Measurements from ENCODE around the gene PPP1CA.

Gene PPP1CA

GRCh38 chr11:67372321-67372992, 29.2 kb downstream of the PPP1CA start:
- peaks cover 45% of the 10 kb centered on the region for H3K27me3 ChIP-seq (ENCODE audit: control insufficient read depth, insufficient read depth, low read length)

DNA sequence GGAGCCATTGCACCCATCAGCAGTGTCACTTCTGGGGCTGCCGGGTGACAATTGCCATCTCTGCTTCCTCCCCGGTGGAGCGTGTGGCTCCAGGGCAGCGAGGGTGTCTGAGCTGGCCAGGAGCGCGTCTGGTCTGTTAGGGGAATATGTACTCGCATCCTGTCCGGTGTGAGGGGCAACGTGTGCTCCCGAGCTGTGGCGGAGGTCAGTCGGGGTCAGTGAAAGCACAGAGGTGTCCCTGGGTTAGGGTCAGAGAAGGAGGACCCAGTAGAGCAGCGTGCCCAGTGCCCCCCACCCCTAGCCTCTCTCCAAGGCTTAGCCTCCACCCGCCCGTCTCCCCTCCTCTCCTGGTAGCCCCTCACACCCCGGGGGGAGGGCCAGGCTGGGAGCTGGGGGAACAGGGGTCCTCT, 29.7 kb downstream of the PPP1CA start:
- H3K9ac ChIP-seq (ENCODE audit: low read depth, low read length), result no peak overlapping the region
- peaks cover 39% of the 10 kb centered on the region for H3K27me3 ChIP-seq (ENCODE audit: control insufficient read depth, insufficient read depth, low read length)
- no peaks in the 10 kb centered on the region for H3K36me3 ChIP-seq (ENCODE audit: control insufficient read depth, insufficient read depth, low read length)
- peaks cover 29% of the 10 kb centered on the region for H3K4me1 ChIP-seq (ENCODE audit: control insufficient read depth, insufficient read depth, low read length)
- peak overlapping the region; percentile 59 for H3K4me3 ChIP-seq (ENCODE audit: low read depth, low read length)
- H3K9me3 ChIP-seq (ENCODE audit: control insufficient read depth, insufficient read depth, low read length), result no peaks in the 10 kb centered on the region

More at GRCh38 chr11:67372321-67372992, 29.2 kb downstream of the PPP1CA start:
- peaks cover 30% of the 10 kb centered on the region for H3K4me1 ChIP-seq (ENCODE audit: control insufficient read depth, insufficient read depth, low read length)
- no peaks in the 10 kb centered on the region for H3K9me3 ChIP-seq (ENCODE audit: control insufficient read depth, insufficient read depth, low read length)
- no peaks in the 10 kb centered on the region for H3K36me3 ChIP-seq (ENCODE audit: control insufficient read depth, insufficient read depth, low read length)
- H3K4me3 ChIP-seq (ENCODE audit: low read depth, low read length), result peak overlapping the region; percentile 59
- no peak overlapping the region for H3K9ac ChIP-seq (ENCODE audit: low read depth, low read length)

DNA sequence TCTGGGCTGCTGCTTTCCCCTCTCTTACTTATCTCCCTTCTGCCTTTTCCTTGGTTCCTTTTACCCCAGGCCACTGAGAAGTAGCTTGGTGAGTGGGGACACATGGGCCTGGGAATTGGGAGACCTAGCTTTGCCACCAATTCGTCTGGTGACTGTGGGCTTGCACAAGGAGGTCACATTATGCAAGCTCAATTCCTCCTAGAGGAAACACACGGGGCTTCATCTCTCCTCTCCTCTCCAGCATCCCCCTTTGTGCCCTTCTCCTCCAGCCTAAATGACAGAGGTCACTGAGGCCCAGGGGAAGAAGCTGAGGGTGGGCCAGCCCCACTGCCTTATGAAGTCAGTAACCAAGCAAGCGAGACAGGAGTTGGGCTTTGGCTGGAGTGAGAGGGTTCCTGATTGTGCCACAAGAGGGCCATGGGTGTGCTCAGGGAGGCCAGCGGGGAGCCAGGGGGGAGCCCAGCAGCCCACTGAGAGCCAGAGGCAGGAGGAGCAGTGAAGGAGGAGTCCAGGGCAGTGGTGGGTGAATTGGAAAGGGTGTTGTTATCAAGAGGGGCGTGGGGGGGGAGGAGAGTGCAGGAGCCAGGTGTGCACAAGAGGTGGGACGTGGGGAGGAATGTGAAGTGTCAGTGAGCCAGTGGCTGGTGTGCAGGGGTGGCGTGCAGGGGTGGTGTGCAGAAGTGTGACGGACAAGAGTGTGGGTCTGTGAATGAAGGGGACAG, 30.3 kb downstream of the PPP1CA start:
- peaks cover 24% of the 10 kb centered on the region for H3K4me1 ChIP-seq (ENCODE audit: control insufficient read depth, insufficient read depth, low read length)
- H3K27me3 ChIP-seq (ENCODE audit: control insufficient read depth, insufficient read depth, low read length), result peaks cover 33% of the 10 kb centered on the region
- no peak overlapping the region for H3K9ac ChIP-seq (ENCODE audit: low read depth, low read length)
- H3K9me3 ChIP-seq (ENCODE audit: control insufficient read depth, insufficient read depth, low read length), result no peaks in the 10 kb centered on the region
- H3K4me3 ChIP-seq (ENCODE audit: low read depth, low read length), result peak overlapping the region; percentile 59
- H3K36me3 ChIP-seq (ENCODE audit: control insufficient read depth, insufficient read depth, low read length), result no peaks in the 10 kb centered on the region

- peaks cover 31% of the 10 kb centered on the region for H3K27me3 ChIP-seq (ENCODE audit: control insufficient read depth, insufficient read depth, low read length)
- H3K36me3 ChIP-seq (ENCODE audit: control insufficient read depth, insufficient read depth, low read length), result no peaks in the 10 kb centered on the region
- H3K4me3 ChIP-seq (ENCODE audit: low read depth, low read length), result peak overlapping the region; percentile 8
- no peaks in the 10 kb centered on the region for H3K9me3 ChIP-seq (ENCODE audit: control insufficient read depth, insufficient read depth, low read length)
- no peak overlapping the region for H3K9ac ChIP-seq (ENCODE audit: low read depth, low read length)
- peaks cover 23% of the 10 kb centered on the region for H3K4me1 ChIP-seq (ENCODE audit: control insufficient read depth, insufficient read depth, low read length)
These were observed 31.1 kb downstream of the PPP1CA start for GRCh38 chr11:67370351-67371076.

GRCh38 chr11:67369801-67370284, 31.8 kb downstream of the PPP1CA start:
- Histone ChIP-seq H3K4me3 (ENCODE audit: low read depth, low read length) (peak overlapping the region; percentile 26), H3K9ac (ENCODE audit: low read depth, low read length) (no peak overlapping the region), H3K4me1 (ENCODE audit: control insufficient read depth, insufficient read depth, low read length) (peaks cover 23% of the 10 kb centered on the region), H3K36me3 (ENCODE audit: control insufficient read depth, insufficient read depth, low read length) (peaks cover 3% of the 10 kb centered on the region), H3K9me3 (ENCODE audit: control insufficient read depth, insufficient read depth, low read length) (no peaks in the 10 kb centered on the region), H3K27me3 (ENCODE audit: control insufficient read depth, insufficient read depth, low read length) (peaks cover 30% of the 10 kb centered on the region)

GRCh38 chr11:67369275-67369674, 32.4 kb downstream of the PPP1CA start:
- Histone ChIP-seq H3K4me1 (ENCODE audit: control insufficient read depth, insufficient read depth, low read length) (peaks cover 17% of the 10 kb centered on the region), H3K4me3 (ENCODE audit: low read depth, low read length) (no peak overlapping the region), H3K36me3 (ENCODE audit: control insufficient read depth, insufficient read depth, low read length) (peaks cover 3% of the 10 kb centered on the region), H3K9ac (ENCODE audit: low read depth, low read length) (no peak overlapping the region), H3K27me3 (ENCODE audit: control insufficient read depth, insufficient read depth, low read length) (peaks cover 28% of the 10 kb centered on the region), H3K9me3 (ENCODE audit: control insufficient read depth, insufficient read depth, low read length) (no peaks in the 10 kb centered on the region)

GRCh38 chr11:67368621-67369020, 33.0 kb downstream of the PPP1CA start:
- H3K27me3 ChIP-seq (ENCODE audit: control insufficient read depth, insufficient read depth, low read length), result peaks cover 28% of the 10 kb centered on the region
- peaks cover 17% of the 10 kb centered on the region for H3K4me1 ChIP-seq (ENCODE audit: control insufficient read depth, insufficient read depth, low read length)
- H3K9ac ChIP-seq (ENCODE audit: low read depth, low read length), result no peak overlapping the region
- no peaks in the 10 kb centered on the region for H3K9me3 ChIP-seq (ENCODE audit: control insufficient read depth, insufficient read depth, low read length)
- no peak overlapping the region for H3K4me3 ChIP-seq (ENCODE audit: low read depth, low read length)
- H3K36me3 ChIP-seq (ENCODE audit: control insufficient read depth, insufficient read depth, low read length), result peaks cover 3% of the 10 kb centered on the region

- H3K9ac ChIP-seq (ENCODE audit: low read depth, low read length), result no peak overlapping the region
- H3K9me3 ChIP-seq (ENCODE audit: control insufficient read depth, insufficient read depth, low read length), result no peaks in the 10 kb centered on the region
- peaks cover 28% of the 10 kb centered on the region for H3K27me3 ChIP-seq (ENCODE audit: control insufficient read depth, insufficient read depth, low read length)
- peaks cover 3% of the 10 kb centered on the region for H3K36me3 ChIP-seq (ENCODE audit: control insufficient read depth, insufficient read depth, low read length)
- no peak overlapping the region for H3K4me3 ChIP-seq (ENCODE audit: low read depth, low read length)
- H3K4me1 ChIP-seq (ENCODE audit: control insufficient read depth, insufficient read depth, low read length), result peaks cover 17% of the 10 kb centered on the region
These were observed 33.9 kb downstream of the PPP1CA start for GRCh38 chr11:67367761-67368227.

DNA sequence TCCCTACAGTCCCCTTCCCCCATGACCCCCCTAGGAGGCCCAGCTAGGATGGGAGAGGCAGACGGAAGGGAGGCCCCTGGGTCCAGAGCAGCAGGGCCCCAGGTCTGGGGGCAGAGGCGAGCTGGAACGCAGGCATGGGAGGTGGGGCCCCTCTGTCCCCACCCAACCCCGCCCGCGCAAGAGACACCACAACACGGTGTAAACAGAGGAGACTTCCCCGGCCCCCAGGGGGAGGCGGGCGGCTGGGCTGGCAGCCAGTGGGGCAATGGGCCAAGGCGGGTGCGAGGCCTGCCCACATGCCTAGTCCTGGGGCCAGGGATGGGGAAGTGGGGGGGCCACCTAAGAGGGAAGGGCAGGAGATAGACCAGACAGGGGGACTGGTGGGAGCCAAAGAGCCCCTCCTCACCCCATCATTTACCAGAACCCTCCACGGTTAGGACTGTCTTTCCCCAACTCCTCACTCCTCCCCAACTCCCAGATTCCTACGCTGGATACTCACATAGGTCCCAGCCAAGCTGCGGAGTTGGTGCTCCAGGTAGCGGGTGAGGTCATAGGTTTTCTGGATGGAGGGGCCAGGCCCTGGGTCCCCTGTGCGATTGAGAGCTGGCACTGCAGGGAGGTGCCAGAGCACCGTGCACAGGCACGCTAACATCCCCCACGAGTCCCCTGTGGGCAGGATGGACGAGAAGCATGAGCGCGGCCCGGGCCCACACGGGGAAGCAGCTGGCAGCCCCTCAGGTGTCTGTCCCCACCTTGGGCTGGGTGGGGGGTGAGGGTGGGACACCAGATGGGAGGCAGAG, 34.5 kb downstream of the PPP1CA start:
- no peak overlapping the region for H3K9ac ChIP-seq (ENCODE audit: low read depth, low read length)
- peaks cover 17% of the 10 kb centered on the region for H3K4me1 ChIP-seq (ENCODE audit: control insufficient read depth, insufficient read depth, low read length)
- H3K36me3 ChIP-seq (ENCODE audit: control insufficient read depth, insufficient read depth, low read length), result peaks cover 3% of the 10 kb centered on the region
- no peaks in the 10 kb centered on the region for H3K9me3 ChIP-seq (ENCODE audit: control insufficient read depth, insufficient read depth, low read length)
- no peak overlapping the region for H3K4me3 ChIP-seq (ENCODE audit: low read depth, low read length)
- H3K27me3 ChIP-seq (ENCODE audit: control insufficient read depth, insufficient read depth, low read length), result peaks cover 30% of the 10 kb centered on the region

GRCh38 chr11:67366546-67366945, 35.1 kb downstream of the PPP1CA start:
- Histone ChIP-seq H3K36me3 (ENCODE audit: control insufficient read depth, insufficient read depth, low read length) (peaks cover 3% of the 10 kb centered on the region), H3K4me1 (ENCODE audit: control insufficient read depth, insufficient read depth, low read length) (peaks cover 14% of the 10 kb centered on the region), H3K27me3 (ENCODE audit: control insufficient read depth, insufficient read depth, low read length) (peaks cover 23% of the 10 kb centered on the region), H3K9me3 (ENCODE audit: control insufficient read depth, insufficient read depth, low read length) (no peaks in the 10 kb centered on the region), H3K9ac (ENCODE audit: low read depth, low read length) (no peak overlapping the region), H3K4me3 (ENCODE audit: low read depth, low read length) (no peak overlapping the region)
